HG03103 (cell line): Measurements from ENCODE around the gene SPR.
A peak's percentile ranks its signal among the peaks of the same experiment; 100 is the strongest.
"Not testable (repeated sequence)": the region's sequence is repeated elsewhere in the genome, so short reads cannot be mapped to it uniquely, and the experiment has no call there.

Experiments used
- ATAC-seq: cut with Tn5 transposase; IDR thresholded peaks from one replicate; pipeline ENCODE4 v1.9.1; 2021; ENCODE audit warnings: low read depth; ENCODE audit not compliant: unreplicated experiment

SPR gene

GRCh38 chr2:72888438-72889202 is 1.4 kb downstream of the SPR start:
- no peak for ATAC-seq

GRCh38 chr2:72889991-72890390 is 2.8 kb downstream of the SPR start:
- no peak for ATAC-seq

- ATAC-seq = no peak
Observed at GRCh38 chr2:72891091-72891818, 4.0 kb downstream of the SPR start.

GRCh38 chr2:72892506-72893173 is 5.4 kb downstream of the SPR start:
- ATAC-seq = peak; percentile 57

- peak; percentile 65 for ATAC-seq
Observed at GRCh38 chr2:72893594-72894319, 6.5 kb downstream of the SPR start.

- no peak for ATAC-seq
Observed at GRCh38 chr2:72894514-72894913, 7.3 kb downstream of the SPR start.

GRCh38 chr2:72895154-72895553 is 7.9 kb downstream of the SPR start:
- no peak for ATAC-seq

- no peak for ATAC-seq
Observed at GRCh38 chr2:72895759-72896281, 8.6 kb downstream of the SPR start.

GRCh38 chr2:72896446-72896845 is 9.2 kb downstream of the SPR start:
- ATAC-seq = no peak

GRCh38 chr2:72897785-72898584 is 10.8 kb downstream of the SPR start:
- no peak for ATAC-seq

GRCh38 chr2:72898585-72898906 is 11.3 kb downstream of the SPR start:
- no peak for ATAC-seq

GRCh38 chr2:72900191-72900825 is 13.1 kb downstream of the SPR start:
- no peak for ATAC-seq

- no peak for ATAC-seq
Observed at GRCh38 chr2:72901426-72901825, 14.2 kb downstream of the SPR start.

- not testable (repeated sequence) for ATAC-seq
Observed at GRCh38 chr2:72907369-72907768, 20.2 kb downstream of the SPR start.

- no peak for ATAC-seq
Observed at GRCh38 chr2:72908741-72909140, 21.5 kb downstream of the SPR start.

GRCh38 chr2:72911256-72911655 is 24.0 kb downstream of the SPR start:
- no peak for ATAC-seq

- ATAC-seq = no peak
Observed at GRCh38 chr2:72913486-72914205, 26.4 kb downstream of the SPR start.

GRCh38 chr2:72914206-72914559 is 27.0 kb downstream of the SPR start:
- no peak for ATAC-seq
